ENCODE data around the gene FKBP2.

GRCh38 chr11:64275031-64275800, 34.3 kb downstream of the FKBP2 start:
- TF ChIP-seq EZH2 (IDR thresholded peaks at IDR 0.05), result no peak
- no peak for TF ChIP-seq POLR2AphosphoS5 (IDR thresholded peaks at IDR 0.05; ENCODE audit: borderline replicate concordance, low read depth, low read length)

Data from SK-N-MC (cell line).